GM18505 (cell line): Measurements from ENCODE around the gene NPLOC4.
A peak's percentile ranks its signal among the peaks of the same experiment; 100 is the strongest.
"Not testable (repeated sequence)": the region's sequence is repeated elsewhere in the genome, so short reads cannot be mapped to it uniquely, and the experiment has no call there.

Experiments
- ATAC-seq: cut with Tn5 transposase; IDR thresholded peaks from one replicate; pipeline ENCODE4 v1.9.1; 2021; ENCODE audit not compliant: unreplicated experiment
- POLR2A ChIP-seq: IDR thresholded peaks from 4 replicates; pipeline ENCODE4 v1.6.1; 2011; ENCODE audit warnings: borderline replicate concordance; ENCODE audit not compliant: insufficient read depth, insufficient read length; ENCODE audit errors: extremely low read depth

Gene NPLOC4

GRCh38 chr17:81636505-81637288 lies at the start of gene NPLOC4, which contains the start of gene TSPAN10:
NPLOC4 (minus strand) TSS chr17:81637112; CDS start chr17:81636930, 182 bp downstream.
TSPAN10 (plus strand) TSS chr17:81637196; CDS start chr17:81642413, 5,217 bp downstream.
- TF ChIP-seq POLR2A: peak; percentile 86
- peak; percentile 79 for ATAC-seq

- no peak for ATAC-seq
- TF ChIP-seq POLR2A: no peak
These were observed 49.7 kb upstream of the NPLOC4 start for GRCh38 chr17:81686614-81687013.

GRCh38 chr17:81685108-81685507 lies 48.2 kb upstream of the NPLOC4 start:
- ATAC-seq: no peak
- TF ChIP-seq POLR2A: no peak

- ATAC-seq: no peak
- TF ChIP-seq POLR2A: no peak
These were observed 47.6 kb upstream of the NPLOC4 start for GRCh38 chr17:81684442-81684911.

- peak; percentile 87 for ATAC-seq
- TF ChIP-seq POLR2A: peak; percentile 73
These were observed 46.9 kb upstream of the NPLOC4 start, which contains the start of the genes ARL16 and HGS for GRCh38 chr17:81683584-81684441. ARL16 (minus strand) TSS chr17:81683797; CDS start chr17:81683753, 44 bp downstream. HGS (plus strand) TSS chr17:81684011; CDS start chr17:81684067, 56 bp downstream.

GRCh38 chr17:81683208-81683583 lies 46.3 kb upstream of the NPLOC4 start:
- TF ChIP-seq POLR2A: no peak
- no peak for ATAC-seq

- TF ChIP-seq POLR2A: no peak
- ATAC-seq: no peak
These were observed 45.8 kb upstream of the NPLOC4 start for GRCh38 chr17:81682565-81683207.

GRCh38 chr17:81681672-81682071 lies 44.8 kb upstream of the NPLOC4 start:
- no peak for TF ChIP-seq POLR2A
- ATAC-seq: no peak

- ATAC-seq: no peak
- no peak for TF ChIP-seq POLR2A
These were observed 43.2 kb upstream of the NPLOC4 start for GRCh38 chr17:81680150-81680549.

GRCh38 chr17:81676906-81677305 lies 40.0 kb upstream of the NPLOC4 start:
- TF ChIP-seq POLR2A: no peak
- no peak for ATAC-seq

GRCh38 chr17:81675515-81676221 lies 38.8 kb upstream of the NPLOC4 start:
- ATAC-seq: not testable (repeated sequence)

GRCh38 chr17:81673561-81674258 lies 36.8 kb upstream of the NPLOC4 start:
- ATAC-seq: no peak
- no peak for TF ChIP-seq POLR2A
